HG02943 (cell line): ENCODE measurements around the gene SNRPE.
"Not testable (repeated sequence)": the region's sequence is repeated elsewhere in the genome, so short reads cannot be mapped to it uniquely, and the experiment has no call there.

ENCODE experiments used
- ATAC-seq: cut with Tn5 transposase; IDR thresholded peaks from one replicate; pipeline ENCODE4 v1.9.1; 2021; ENCODE audit warnings: mild to moderate bottlenecking, low read depth, moderate library complexity; ENCODE audit not compliant: unreplicated experiment

The SNRPE gene

GRCh38 chr1:203861379-203862184 lies at the start of gene SNRPE:
TSS of gene SNRPE (plus strand) at chr1:203861599. CDS start at chr1:203861660, 61 bp downstream.
- ATAC-seq, result peak; percentile 94

DNA sequence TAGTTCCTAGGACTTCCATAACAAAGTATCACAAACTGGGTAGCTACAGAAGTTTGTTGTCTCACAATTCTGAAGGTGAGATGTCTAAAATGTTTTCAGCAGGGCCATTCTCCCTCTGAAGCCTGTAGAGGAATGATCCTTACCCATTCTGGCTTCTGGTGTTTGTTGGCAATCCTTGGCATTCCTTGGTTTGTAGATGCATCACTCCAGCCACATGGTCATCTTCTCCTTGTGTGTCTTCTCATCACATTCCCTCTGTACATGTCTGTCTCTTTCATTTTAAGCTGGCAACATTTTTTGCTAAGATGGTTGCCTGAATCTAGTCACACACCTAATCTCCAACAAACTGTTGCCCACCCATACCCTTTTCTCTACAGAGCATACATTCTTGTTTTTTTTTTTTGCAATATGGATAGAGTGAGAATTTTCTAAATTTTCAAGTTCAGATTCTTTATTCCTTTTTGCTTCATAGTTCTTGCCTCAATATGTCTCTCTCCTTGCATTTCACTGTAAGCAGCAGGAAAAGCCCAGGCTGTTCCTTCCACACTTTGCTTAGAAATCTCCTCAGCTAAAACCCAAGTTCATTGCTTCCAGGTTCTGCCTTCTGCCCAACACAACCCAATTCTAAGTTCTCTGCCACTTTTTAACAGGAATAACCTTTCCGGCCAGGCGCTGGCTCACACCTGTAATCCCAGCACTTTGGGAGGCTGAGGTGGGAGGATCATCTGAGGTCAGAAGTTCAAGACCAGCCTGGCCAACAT lies 47.6 kb upstream of the SNRPE start:
- no peak for ATAC-seq

- ATAC-seq, result no peak
These were observed 43.0 kb upstream of the SNRPE start for GRCh38 chr1:203818399-203818798.

DNA sequence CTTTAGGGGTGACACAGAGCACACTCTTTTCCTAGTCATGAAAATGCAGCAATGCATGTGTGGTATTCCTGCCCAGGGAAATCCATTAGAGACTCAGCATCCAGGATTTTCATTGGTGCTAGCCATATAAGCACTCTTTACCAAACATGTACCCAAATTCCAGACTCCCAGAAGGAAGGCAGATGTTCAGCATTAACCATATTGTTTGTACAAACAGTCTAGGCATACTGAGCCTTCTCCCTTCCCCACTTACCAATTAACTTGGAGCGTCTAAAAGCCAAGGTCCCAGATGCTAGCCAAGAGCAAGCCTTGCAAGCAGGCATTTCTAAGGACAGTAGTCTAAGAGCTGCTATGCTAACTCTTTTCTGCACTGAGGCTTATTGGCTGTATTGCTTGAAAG lies 38.1 kb upstream of the SNRPE start:
- ATAC-seq, result no peak

GRCh38 chr1:203826175-203826574 lies 35.2 kb upstream of the SNRPE start:
- no peak for ATAC-seq

- ATAC-seq, result no peak
These were observed 33.4 kb upstream of the SNRPE start for GRCh38 chr1:203828002-203828401.

- no peak for ATAC-seq
These were observed 32.9 kb upstream of the SNRPE start for GRCh38 chr1:203828503-203828902.

- ATAC-seq, result not testable (repeated sequence)
These were observed 32.2 kb upstream of the SNRPE start for GRCh38 chr1:203829247-203829646.

DNA sequence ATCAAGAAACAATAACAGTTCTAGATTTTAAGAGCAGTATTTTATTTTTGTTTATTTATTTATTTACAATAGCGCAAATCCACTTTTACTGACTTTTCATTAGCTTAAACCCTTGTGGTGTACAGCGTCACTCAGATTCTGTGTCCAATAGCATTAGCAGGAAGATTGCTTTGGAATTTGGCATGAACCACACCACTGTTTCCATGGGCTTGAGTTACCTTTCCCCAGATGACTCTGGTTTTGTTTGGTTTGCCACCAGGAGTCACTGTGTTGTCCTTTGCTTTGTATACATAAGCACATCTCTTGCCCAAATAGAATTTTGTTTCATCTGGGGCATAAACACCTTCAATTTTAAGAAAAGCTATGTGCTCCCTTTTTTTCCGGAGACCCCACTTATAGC lies 25.9 kb upstream of the SNRPE start:
- no peak for ATAC-seq

DNA sequence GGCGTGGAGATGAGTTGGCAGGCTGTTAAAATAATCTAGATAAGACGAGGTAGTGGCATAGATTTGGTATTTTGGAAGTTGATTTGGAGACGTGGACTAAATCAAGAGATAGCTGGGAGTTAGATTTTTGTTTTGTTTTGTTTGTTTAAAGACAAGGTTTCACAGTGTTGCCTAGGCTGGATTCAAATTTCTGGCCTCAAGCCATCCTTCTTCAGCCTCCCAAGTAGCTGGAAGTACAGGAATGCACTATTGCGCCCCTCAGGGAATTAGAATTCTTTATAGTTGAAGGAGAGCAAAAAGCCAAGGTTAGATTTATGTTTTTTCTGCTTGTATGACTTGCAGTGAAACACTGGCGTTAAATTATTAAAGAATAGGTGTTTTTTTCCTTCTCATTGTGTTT lies 22.3 kb upstream of the SNRPE start:
- no peak for ATAC-seq

- no peak for ATAC-seq
These were observed 21.1 kb upstream of the SNRPE start for GRCh38 chr1:203840208-203840808.

DNA sequence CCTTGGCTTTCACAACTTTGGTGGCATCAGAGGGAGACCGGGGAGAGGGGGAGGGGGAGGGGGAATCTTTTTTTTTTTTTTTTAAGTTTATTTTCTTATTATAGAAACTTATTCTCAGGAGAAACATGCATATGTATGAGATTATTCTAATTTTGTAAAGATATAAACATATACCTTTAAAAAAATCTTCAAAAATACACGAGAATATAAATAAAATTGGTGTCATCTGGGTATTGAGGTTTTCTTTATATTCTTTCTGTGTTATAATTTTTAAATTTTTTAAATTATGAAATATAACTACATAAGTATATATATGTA lies 18.9 kb upstream of the SNRPE start:
- ATAC-seq, result no peak

DNA sequence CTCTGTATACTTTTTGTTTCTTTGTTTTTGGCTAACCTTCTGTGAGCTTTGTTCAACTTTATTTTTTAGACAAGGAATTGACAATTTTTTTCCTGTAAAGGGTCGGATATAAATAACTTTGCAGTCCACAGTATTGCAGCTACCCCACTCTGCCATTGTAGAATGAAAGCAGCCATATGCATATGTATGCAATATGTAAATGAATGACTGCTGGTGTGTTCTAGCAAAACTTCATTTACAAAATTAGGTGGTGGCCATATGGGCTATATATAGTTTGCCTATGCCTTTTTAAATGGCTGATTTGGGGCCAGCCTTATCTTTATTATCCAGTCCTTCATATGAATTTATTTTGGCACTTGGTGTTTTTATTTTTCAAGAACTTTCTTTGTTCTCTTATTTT lies 18.0 kb upstream of the SNRPE start:
- no peak for ATAC-seq

GRCh38 chr1:203853112-203853511 lies 8.3 kb upstream of the SNRPE start:
- not testable (repeated sequence) for ATAC-seq

- ATAC-seq, result no peak
These were observed 3.3 kb upstream of the SNRPE start for GRCh38 chr1:203858055-203858454.

DNA sequence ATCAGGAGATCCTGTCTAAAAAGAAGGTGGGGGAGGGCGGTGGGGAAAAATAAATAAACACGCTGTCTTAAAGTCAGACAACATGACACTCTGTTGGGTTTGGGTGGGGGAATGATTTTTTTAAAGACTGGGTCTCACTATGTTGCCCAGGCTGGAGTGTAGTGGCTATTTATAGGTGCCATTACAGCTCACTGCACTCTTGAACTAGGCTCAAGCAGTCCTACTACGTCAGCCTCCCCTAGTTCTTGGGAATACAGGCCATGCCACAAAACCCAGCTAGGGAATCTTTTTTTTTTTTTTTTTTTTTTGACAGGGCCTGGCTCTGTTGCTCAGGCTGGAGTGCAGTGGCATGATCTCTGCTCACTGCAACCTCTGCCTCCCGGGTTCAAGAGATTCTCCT lies 2.4 kb upstream of the SNRPE start:
- no peak for ATAC-seq

DNA sequence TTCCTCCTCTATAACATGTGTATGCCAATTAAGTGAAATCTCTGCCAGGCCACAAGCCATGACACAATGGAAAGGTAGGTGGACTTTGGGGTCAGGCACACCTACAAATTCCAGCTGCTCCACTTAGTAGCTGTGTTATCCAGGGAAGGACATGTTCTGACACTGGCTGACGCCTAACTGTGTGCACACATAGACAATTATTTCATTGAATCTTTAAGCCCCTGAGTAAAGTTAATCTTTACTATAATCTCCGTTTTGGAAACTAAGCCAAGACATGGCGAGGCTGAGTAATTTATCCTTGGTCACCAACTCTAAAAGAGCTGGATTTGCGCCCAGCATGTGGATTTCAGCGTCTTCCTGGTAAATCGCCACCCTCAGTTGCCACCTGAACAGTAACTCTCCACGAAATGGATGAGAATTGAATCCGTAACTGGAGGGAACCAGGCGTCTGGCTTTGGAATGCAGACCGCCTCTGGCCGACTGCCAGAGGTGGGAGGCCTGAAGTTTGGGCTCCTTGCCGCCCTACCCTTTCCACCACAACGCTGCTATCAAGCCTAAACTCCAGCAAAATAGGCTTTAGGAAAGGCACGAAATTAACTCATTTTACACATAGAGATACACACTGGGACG lies 888 bp upstream of the SNRPE start:
- ATAC-seq, result no peak

DNA sequence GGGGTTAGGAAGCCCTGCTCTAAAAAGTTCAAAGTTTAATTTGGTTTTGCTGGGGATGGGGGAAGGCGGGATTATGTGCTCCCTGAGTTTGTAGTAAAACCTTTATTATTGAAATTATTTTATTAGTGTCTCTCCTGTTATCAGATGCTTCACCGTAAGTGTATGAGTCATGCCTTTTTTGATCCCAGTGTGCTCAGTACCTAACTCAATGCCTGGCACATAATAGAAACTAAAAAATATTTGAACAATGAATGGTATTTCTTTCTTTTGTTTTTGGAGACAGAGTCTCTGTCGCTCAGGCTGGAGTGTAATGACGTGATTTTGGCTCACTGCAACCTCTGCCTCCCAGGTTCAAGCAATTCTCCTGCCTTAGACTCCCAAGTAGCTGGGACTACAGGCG lies 6.4 kb downstream of the SNRPE start:
- ATAC-seq, result no peak

DNA sequence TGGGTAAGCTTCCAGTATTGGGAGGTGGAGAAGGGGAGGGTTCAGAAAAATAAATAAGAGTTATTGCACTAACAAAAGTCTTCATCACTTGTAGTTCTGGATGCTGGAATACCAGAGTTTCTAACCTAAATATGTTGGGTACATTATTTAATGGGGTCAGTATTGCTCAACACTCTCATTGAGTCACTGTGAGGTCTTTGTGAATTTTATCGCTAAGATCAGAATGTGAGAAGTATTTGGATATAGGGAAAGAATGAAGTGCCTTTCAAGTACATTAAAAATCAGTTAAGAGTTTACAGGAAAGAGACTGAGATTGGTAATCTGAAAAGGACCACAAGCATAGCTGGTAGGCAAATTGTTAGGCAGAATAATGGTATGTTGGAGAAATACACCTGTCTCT lies 8.8 kb downstream of the SNRPE start:
- ATAC-seq, result no peak

DNA sequence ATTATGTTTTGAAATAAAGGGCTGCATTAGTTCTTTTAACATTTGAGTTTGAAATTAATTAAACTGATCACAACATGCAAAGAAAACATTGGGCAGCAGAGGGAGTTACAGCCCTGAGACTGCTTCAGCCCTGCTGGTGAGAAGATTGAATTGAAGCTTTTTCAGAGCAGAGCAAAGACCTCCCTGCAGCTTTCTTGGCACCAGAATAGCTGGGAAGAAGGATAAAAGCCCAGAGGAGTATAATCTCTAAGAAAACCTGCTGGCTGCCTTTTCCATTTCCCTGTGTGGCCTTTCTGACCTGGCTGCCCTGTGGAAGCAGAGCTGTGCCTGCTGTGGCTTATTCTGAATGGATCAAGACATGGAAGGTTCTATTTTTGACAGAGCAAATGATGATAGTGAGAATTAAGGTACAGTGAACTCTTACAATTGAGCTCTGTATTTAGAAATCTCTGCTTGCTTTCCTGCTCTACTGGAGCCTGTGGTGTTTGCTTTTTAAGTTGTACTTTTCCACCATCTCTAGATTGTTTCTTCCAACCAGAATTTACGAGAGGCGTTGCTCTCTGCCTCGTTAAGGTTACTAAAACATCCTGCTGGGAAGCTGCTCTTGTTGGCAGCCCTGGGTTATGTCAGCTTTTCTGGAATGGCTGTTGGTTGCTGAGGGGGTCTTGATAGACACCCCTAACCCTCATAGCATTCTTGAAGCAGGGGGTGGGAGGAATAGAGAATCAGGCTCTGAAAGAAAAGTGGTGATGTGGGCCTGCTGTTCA lies 9.9 kb downstream of the SNRPE start:
- no peak for ATAC-seq
